ENCODE data around the gene FAM83C. TPM values are rescaled to one million over a fixed set of nuclear protein-coding genes. Genes with fewer than 3 reads are reported as not detected.

The FAM83C gene
- polyA plus RNA-seq, 1 of the 3 experiments (the other 2 are of a cell fraction) = not detected

- TF ChIP-seq POLR2AphosphoS5 (IDR thresholded peaks at IDR 0.05; ENCODE audit: low read depth, low read length) (peak; percentile 83), TAF1 (IDR thresholded peaks at IDR 0.05; ENCODE audit: borderline replicate concordance, low read depth, low read length) (peak; percentile 81), SMC3 (IDR thresholded peaks at IDR 0.05; ENCODE audit: low read depth, low read length) (no peak), EP300 (IDR thresholded peaks at IDR 0.05; ENCODE audit: borderline replicate concordance in 1 of 2, low read depth in 1 of 2, low read length in 1 of 2) (no peak), RAD21 (IDR thresholded peaks at IDR 0.05; ENCODE audit: low read length) (no peak), CHD2 (IDR thresholded peaks at IDR 0.05; ENCODE audit: low read length, partially characterized antibody) (no peak), REST (IDR thresholded peaks at IDR 0.05; ENCODE audit: low read depth, low read length) (no peak), ZBTB33 (IDR thresholded peaks at IDR 0.05; ENCODE audit: borderline replicate concordance, low read depth) (0 out of 2 replicates have a peak, but pooled peaks have one; percentile 43), GABPA (IDR thresholded peaks at IDR 0.05; ENCODE audit: low read depth) (peak; percentile 91), YY1 (IDR thresholded peaks at IDR 0.05; ENCODE audit: low read depth) (no peak; the same call in 1 of the 2 replicates), NFIC (IDR thresholded peaks at IDR 0.05; ENCODE audit: borderline replicate concordance) (no peak; the same call in 1 of the 2 replicates)
Measured at GRCh38 chr20:35284267-35284991, 7.8 kb downstream of the FAM83C start, which contains the start of gene EIF6 (continued).

- POLR2A ChIA-PET = interaction anchor here (0.6 to 1.7 kb wide), 5 partner anchors 11 to 171 kb away, joined by 3 to 9 read pairs (median 3); partner anchors contain the start of gene CEP250
- TF ChIP-seq ELF1 (IDR thresholded peaks at IDR 0.05) (no peak), TEAD4 (IDR thresholded peaks at IDR 0.05; ENCODE audit: borderline replicate concordance, insufficient read depth) (no peak), NFIC (IDR thresholded peaks at IDR 0.05; ENCODE audit: borderline replicate concordance) (no peak), PBX3 (IDR thresholded peaks at IDR 0.05) (no peak), USF2 (IDR thresholded peaks at IDR 0.05; ENCODE audit: borderline replicate concordance, low read depth, low read length) (no peak), TAF1 (IDR thresholded peaks at IDR 0.05; ENCODE audit: borderline replicate concordance, low read depth, low read length) (no peak), RAD21 (IDR thresholded peaks at IDR 0.05; ENCODE audit: low read length) (no peak), RXRA (IDR thresholded peaks at IDR 0.05; ENCODE audit: borderline replicate concordance, low read depth) (no peak), NRF1 (IDR thresholded peaks at IDR 0.05; ENCODE audit: low read depth, low read length) (no peak), FOSL2 (IDR thresholded peaks at IDR 0.05; ENCODE audit: borderline replicate concordance, low read depth) (no peak), USF1 (IDR thresholded peaks at IDR 0.05; ENCODE audit: borderline replicate concordance, low read depth) (no peak)
Measured at GRCh38 chr20:35283441-35284266, 8.6 kb downstream of the FAM83C start.

More at GRCh38 chr20:35283441-35284266, 8.6 kb downstream of the FAM83C start:
- Histone ChIP-seq H3K4me1 (ENCODE audit: control insufficient read depth in 1 of 2, insufficient read depth in 2 of 2, low read depth in 1 of 2, low read length in 1 of 2) (peaks cover 0 to 11% of the 10 kb centered on the region in 2 experiments; a peak in 3 of 4 replicates), H3K4me2 (peak overlapping the region; percentile 76), H3K27ac (ENCODE audit: low read depth in 2 of 2, low read length in 1 of 2) (peak overlapping the region; percentile 67 to 75), H3K36me3 (replicated peaks in 1 of 2; ENCODE audit: control insufficient read depth in 1 of 2, insufficient read depth in 2 of 2, low read length in 1 of 2) (peaks cover 24 to 34% of the 10 kb centered on the region in 2 experiments), H2AFZ (ENCODE audit: low read depth) (0 out of 2 replicates have a peak overlapping the region, but pooled peaks have one; percentile 5), H3F3A (replicated peaks; ENCODE audit: insufficient read depth) (peaks cover 28% of the 10 kb centered on the region), H3K9me3 (no peaks in the 10 kb centered on the region), H4K20me1 (ENCODE audit: insufficient read depth) (no peaks in the 10 kb centered on the region), H3K79me2 (ENCODE audit: insufficient read depth) (peaks cover 43% of the 10 kb centered on the region), H3K4me3 (ENCODE audit: low read depth in 2 of 2, low read length in 1 of 2) (peak overlapping the region; percentile 71 to 80), H3K9me2 (no peaks in the 10 kb centered on the region), H3K9ac (peak overlapping the region; percentile 81), H3K27me3 (ENCODE audit: insufficient read depth) (no peaks in the 10 kb centered on the region)
- 19% methylated on average over 13 of the region's 24 CpGs for WGBS (ENCODE audit: low lambda C conversion rate)
- no peak for DNase-seq
- CTCF ChIA-PET = interaction anchor here (0.8 to 4.0 kb wide), 5 partner anchors 14 to 155 kb away, joined by 3 to 20 read pairs (median 4); partner anchors contain the start of gene GDF5

Measured in SK-N-SH (cell line).